ENCODE results near the gene METTL3. TPM values are rescaled to one million over a fixed set of nuclear protein-coding genes. Genes with fewer than 3 reads are reported as not detected.
"Not testable (repeated sequence)": the region's sequence is repeated elsewhere in the genome, so short reads cannot be mapped to it uniquely, and the experiment has no call there.

The METTL3 gene
- total RNA-seq (2014; rRNA removed; shearing (Covaris generic)) = 31.5 and 37.0 TPM in 2 replicates

DNA sequence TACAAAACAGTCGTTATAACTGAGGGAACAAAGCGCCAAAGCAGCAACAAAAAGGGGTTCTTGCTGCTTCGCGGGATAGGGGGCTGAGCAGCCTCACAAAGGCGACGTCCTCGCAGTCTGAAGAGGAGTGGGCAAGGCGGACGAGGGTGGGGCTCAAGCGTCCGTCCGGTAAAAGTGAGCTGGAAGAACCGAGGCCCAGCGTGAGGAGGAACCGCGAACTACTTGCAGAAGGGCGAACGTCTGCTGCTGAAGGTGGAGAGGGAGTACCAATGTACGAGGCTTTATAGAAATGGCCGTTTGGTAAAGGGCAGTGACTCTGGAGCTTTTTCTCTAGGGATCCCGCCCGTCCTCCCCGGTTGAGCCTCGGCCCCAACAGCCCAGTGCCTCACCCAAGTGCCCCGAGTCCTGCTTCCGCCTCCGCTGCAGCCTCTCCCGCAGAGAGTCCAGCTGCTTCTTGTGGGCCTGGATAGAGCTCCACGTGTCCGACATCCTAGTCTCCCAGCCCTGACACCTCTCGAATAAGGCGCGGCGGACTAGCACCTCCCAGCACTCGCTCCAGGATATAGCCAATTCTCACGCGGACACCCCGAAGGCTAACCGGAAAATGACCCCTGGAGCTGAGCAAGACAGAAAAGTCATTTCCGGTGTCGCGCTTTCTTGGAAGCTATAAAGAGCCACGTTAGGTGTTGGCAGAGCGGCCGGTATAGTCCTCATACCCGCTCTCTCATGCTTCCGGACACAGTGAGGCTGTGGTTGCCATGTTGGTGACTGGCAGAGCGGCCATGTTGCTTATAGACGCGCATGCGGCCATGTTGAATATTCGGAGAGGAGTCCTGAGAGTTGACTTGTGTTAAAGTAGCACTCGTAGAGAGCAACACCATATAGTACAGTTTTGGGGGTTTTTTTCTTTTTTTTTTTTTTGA, at the start of gene METTL3:
METTL3 (minus strand) TSS at position 606 of the 923 bp plus-strand sequence; CDS start at position 489, 117 bp downstream.
- peak; percentile 97 for DNase-seq (ENCODE audit: low spot score)

- DNase-seq (ENCODE audit: low spot score) = no peak
Measured at GRCh38 chr14:21558703-21559170, 47.6 kb upstream of the METTL3 start.

GRCh38 chr14:21557084-21557901, 46.2 kb upstream of the METTL3 start:
- peak; percentile 71 for DNase-seq (ENCODE audit: low spot score)

- DNase-seq (ENCODE audit: low spot score) = no peak
Measured at GRCh38 chr14:21556378-21557083, 45.4 kb upstream of the METTL3 start.

DNA sequence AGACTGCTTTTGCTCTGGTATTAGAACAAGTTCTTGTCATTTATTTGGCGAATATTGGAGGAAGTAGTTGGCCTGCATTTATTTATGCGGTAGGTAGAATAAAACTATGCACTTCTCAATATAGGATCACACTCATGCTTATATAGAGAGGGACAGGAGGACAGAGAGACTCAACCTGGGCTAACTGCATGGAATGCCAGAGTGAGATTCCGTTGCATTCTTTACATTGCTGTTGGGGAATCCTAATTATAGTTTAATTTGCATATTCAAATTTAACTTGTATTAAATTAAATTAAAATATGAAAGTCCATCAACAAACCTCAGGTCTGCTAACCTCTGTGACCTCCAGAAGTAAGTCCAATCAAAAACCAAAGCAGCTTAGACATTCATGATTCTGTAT, 42.1 kb upstream of the METTL3 start:
- no peak for DNase-seq (ENCODE audit: low spot score)

GRCh38 chr14:21544588-21544987, 33.4 kb upstream of the METTL3 start:
- DNase-seq (ENCODE audit: low spot score) = not testable (repeated sequence)

GRCh38 chr14:21543963-21544362, 32.8 kb upstream of the METTL3 start:
- DNase-seq (ENCODE audit: low spot score) = no peak

GRCh38 chr14:21543521-21543960, 32.4 kb upstream of the METTL3 start:
- no peak for DNase-seq (ENCODE audit: low spot score)

GRCh38 chr14:21541413-21542074, 30.4 kb upstream of the METTL3 start:
- DNase-seq (ENCODE audit: low spot score) = no peak

DNA sequence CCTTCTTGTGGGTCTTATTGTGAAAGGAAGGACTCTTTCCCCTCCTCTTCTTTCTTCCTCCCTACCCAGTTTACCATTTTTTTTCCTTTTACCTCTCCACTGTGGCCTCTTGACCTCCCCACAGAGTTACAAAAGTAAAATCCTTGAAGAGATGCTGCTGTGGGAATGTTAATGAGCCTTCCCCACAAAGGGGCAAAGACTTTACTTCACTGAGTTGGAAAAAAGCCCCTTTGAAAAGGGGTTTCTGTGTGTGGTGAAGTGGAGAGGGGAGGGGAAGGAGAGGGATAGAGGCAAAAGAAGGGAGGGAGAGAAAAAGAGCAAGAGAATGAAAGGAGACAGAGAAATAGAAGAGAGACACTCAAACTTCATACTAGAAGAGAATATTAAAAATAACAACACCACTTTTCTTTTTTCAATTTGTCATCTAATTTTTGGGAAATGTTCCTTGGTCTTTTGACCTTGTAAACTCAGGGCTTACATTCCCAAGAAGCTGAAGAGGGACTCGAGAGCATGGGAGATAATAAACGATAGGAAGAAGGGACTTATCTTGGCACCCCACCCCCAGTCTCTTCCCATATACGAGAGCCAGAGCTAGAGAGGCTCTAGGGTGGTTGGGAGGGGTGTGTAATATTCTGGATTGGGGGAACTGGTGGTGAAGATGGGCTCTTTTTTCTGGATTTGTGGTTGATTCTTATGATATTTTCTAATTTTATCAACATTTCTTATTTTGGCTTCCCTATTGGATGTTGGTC, 28.2 kb upstream of the METTL3 start:
- no peak for DNase-seq (ENCODE audit: low spot score)

GRCh38 chr14:21537090-21537424, 25.9 kb upstream of the METTL3 start:
- DNase-seq (ENCODE audit: low spot score) = no peak

DNA sequence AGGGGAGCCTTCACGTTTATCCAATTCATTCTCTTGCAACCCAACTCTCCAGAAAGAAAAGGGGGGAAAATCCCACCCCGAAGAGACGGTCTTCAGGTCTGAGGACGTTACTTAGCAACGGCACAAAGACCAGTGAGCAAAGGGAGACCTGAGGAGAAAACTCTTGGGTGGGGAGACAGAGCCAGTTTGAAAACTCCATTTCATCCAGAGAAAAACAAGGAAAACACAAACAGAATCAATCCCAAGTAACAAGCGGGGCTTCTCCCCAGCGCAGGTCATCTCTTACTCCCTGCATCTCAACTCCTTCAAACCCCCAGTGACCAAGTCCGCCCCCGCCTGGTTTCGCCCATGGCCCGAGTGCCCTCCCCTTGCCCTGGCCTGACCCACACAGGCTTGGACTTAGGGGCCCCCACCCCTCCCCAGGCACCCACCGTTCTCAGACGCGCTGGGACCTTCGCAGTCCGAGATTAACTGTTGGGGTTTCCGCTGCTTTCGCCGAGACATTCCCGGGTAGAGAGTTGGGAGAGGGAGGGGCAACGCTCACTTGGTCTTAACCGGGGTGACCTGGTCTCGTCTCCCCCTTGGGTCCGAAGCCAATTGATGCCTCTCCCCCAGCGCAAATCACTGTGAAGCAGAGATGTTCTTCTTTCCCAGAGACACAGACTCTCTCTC, 25.4 kb upstream of the METTL3 start:
- DNase-seq (ENCODE audit: low spot score) = no peak

GRCh38 chr14:21535545-21536417, 24.6 kb upstream of the METTL3 start:
- no peak for DNase-seq (ENCODE audit: low spot score)

DNA sequence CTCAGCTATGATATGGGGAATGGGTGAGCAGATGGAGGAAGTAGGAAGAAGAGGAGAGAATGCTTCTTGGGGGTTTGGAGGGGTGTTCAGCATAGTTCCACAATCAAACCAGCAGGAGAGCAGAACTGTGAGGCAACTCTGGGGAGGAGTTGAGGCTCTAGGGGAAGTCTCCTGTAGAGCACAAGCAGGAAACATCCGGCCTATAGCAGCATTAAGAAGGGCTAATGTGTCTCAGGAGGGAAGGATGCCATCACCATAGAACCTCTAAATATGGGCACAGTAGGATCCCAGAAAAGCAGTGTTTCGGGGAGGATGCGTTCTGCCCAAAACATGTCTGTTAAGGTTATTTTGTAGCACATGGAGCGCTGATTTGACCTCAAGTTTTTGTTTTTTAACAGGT, 23.4 kb upstream of the METTL3 start:
- no peak for DNase-seq (ENCODE audit: low spot score)

DNA sequence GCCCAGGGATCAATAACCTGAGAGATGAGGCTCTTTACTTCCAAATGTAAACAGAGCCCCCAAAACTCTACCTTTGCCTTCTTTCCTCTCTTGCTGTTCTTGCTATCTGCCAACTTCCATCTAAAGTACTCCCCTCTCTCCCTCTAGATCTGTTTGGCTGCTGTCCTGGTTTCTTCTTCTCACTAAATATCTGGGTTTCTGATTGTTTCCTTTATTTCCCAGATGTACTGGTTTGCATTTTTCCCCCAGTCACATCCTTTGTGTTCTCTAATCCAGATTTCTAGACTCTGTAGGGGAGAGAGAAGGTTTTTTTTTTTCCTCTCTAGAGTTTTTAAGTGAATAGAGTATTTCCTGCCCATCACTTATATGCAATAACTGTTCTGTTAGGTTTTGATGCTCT, 22.2 kb upstream of the METTL3 start:
- no peak for DNase-seq (ENCODE audit: low spot score)

- no peak for DNase-seq (ENCODE audit: low spot score)
Measured at GRCh38 chr14:21529515-21529914, 18.4 kb upstream of the METTL3 start.

GRCh38 chr14:21528381-21529348, 17.5 kb upstream of the METTL3 start:
- DNase-seq (ENCODE audit: low spot score) = no peak

DNA sequence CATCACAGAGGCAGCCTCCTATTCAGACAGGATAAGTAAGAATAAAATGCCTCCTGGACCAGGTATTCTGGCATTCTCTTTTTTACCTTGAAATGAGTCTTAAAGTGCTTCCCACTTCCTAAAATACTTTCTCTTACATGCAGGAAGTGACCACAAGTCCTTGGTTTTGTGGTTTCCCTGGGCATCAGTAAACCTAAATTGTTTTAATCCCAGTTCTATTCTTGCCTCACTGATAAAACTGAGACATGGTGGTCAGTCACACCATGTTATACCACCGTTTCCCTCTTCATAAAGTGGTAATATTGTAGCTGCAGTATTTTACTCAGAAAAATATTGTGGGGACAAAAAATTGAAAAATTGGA, 16.2 kb upstream of the METTL3 start:
- DNase-seq (ENCODE audit: low spot score) = no peak

All from A172 (cell line).